ENCODE data around the gene ATP1B1.

Gene ATP1B1

DNA sequence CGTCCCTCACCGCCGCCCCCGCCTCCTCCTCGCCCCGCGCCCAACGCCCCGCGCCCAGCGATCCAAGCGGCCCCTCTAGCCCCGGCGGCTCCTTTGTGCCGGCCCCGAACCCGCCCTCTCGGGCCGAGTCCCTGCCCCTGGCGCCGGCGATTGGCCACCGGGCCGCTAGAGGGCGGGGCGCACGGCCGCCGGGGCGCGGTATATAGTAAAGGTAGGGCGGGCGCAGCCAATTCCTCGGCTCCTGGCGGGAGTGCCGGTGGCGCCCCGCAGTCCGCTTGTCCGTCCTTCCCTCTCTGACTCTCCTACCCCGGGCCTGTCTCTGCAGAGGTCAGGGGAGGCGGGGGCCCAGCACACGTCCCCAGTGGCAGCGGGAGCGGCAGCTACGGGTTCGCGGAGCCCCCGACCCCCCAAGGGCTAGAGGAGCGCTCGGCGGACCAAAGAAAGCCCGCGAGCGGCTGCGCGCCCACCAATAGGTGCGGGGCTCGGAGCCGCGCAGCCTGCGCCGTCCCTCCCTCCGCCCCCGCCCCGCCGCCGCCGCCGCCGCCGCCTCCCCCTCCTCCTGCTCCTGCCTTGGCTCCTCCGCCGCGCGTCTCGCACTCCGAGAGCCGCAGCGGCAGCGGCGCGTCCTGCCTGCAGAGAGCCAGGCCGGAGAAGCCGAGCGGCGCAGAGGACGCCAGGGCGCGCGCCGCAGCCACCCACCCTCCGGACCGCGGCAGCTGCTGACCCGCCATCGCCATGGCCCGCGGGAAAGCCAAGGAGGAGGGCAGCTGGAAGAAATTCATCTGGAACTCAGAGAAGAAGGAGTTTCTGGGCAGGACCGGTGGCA lies at the start of gene ATP1B1:
Gene ATP1B1, plus strand, starts transcription at position 596 of the 826 bp plus-strand sequence. Its CDS starts 140 bp downstream, at position 736.
- peak; percentile 65 to 81 for DNase-seq

DNA sequence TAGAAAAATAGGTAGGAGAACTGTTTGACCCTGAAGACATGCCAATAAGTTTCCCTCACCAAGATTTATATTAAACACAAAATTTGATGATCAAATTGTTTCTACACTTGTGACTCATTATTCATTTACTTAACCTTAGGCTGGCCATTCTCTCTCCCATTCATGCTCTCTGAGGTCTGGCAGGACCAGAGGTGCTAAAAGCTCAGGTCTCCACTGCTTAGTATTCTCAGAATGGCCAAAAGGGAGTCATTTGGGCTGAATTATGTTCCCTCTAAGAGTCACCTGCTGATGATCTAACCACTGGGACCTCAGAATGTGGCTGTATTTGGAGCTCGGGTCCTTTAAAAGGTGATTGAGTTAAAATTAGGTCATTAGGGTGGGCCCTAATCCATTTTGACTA lies 47.1 kb upstream of the ATP1B1 start:
- no peak for DNase-seq

DNA sequence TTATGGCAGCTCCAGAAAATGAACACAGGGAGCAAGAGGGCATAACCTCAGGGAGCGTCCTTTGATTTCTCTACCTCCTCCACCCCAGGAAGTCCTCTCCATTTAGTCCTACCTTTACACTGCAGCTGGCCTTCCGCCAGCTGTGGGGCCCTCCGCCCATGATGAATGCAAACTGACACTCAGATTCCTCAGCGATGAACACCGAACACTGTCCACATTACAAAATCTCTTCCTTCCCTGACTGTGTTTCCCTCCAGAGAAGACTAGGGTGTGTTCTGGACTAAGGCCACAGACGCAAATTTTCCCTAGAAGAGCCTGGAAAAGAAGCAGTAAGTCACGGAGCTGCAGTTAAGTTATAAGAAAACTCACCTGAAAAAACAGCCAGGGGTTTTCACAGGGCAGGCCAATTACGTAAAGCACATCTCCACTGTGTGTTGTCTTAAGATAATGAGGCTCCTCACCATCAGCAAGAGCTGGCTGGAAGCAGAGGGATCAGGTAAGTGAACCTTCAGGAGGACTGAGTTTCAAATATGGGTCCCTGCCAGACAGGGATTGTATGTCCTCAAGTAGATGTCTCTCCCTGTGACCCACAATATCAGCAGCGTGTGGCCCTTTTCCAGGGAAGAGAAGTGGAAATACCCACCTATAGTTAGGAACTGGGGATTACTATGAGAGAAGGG lies 46.3 kb upstream of the ATP1B1 start:
- no peak for DNase-seq

DNA sequence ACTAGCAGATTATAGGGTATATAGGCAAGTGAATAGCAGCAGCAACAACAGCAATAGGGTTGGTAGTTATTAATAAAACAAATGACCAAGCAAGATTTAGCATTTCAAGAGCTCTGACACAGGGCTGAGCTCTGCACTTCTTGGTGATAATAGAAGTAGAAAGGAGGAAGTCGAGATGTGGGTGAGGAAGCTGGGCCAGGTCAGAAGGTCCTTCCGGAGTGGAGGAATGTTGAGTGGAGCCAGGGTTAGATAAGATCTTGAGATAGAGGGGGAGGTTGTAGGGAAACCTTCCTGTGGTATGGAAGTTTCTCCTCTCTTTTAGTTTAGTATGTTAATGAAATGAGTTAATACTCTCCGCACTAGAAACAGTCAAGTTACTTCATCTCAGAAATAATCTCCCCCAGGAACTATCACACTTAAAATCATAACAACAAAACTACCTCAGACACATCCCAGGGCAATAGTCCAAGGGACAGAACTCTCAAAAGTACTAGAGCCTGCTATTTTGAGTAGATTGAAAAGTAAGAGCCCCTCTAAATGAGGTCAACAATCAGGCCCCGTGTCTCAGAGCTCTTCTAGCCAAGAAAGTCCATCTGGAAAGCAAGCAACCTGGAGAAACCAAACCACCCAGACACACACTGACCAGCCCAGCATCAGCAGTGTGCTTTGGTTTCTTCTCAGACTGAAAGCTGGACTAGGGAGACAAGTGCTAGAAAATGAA lies 45.4 kb upstream of the ATP1B1 start:
- DNase-seq = peak; percentile 69 to 82

DNA sequence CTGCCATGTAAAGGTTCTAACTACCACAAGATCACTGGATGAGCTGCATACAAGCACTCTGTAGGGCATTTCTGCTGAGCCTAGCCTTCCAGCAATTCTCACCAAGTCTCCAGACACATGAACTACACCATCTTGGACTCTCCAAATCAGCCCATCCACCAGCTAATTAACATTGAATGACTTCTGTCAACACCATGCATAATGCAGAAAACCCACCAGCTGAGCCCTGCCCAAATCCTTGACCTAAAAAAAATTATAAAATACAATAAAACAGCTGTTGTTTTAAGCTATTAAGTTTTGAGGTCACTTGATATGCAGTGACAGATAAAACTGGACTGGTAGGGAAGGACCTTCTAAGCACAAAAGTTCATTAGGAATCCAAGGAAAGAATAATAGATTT lies 44.3 kb upstream of the ATP1B1 start:
- no peak for DNase-seq

DNA sequence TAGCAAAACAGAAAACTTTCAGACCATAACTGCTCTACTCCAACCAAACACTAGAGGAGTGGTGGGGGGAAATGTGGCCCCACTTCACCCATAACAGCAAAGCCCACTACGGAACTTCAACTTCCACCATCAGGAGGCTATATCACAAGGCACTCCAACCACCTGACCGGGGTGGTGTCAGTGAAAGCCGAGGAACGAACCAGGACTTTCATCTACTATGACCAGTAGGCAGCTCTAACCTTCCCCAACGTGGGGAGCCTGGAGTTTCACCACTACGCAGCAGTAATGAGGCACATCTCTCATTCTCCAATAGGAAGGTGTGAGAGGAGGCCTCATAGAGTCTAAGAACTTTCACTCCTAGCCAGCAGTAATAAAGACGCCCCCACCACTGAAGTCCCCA lies 42.4 kb upstream of the ATP1B1 start:
- DNase-seq = no peak

DNA sequence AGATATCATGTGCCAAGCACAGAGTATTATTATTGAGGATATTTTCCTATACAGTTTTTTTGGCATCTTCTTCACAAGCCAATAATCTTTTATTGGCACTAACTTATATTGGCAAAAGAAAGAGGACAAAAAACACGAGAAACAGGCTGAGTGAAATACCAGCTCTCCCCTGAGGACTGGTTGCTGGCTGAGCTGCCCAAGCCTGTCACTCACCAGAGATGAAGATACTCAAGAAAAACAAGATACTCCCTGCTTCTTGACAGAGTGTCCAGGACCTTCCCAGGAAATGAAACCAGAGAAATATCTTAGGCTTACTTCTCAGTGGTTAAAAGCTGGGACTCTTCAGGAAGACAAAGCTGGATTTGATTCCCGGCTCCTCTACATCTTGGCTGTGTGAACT lies 35.9 kb upstream of the ATP1B1 start:
- DNase-seq = no peak

DNA sequence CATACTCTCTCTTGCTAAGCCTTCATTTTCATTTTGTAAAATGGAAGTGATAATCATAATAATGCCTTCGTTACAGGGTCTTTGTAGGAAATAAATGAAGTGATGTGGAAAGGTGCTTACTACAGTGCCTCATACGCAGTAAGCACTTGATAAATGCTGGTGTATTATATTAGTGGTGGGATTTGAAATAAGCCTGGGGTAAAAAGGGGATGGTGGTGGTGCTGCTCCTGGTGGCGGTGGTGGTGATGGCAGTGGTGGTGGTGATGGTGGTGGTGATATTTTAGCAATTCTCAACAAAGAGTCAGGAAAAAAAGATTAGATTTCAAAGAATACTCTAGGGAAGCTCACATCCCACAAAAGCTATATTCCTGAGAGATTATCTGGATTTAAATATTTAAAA lies 35.5 kb upstream of the ATP1B1 start:
- no peak for DNase-seq

DNA sequence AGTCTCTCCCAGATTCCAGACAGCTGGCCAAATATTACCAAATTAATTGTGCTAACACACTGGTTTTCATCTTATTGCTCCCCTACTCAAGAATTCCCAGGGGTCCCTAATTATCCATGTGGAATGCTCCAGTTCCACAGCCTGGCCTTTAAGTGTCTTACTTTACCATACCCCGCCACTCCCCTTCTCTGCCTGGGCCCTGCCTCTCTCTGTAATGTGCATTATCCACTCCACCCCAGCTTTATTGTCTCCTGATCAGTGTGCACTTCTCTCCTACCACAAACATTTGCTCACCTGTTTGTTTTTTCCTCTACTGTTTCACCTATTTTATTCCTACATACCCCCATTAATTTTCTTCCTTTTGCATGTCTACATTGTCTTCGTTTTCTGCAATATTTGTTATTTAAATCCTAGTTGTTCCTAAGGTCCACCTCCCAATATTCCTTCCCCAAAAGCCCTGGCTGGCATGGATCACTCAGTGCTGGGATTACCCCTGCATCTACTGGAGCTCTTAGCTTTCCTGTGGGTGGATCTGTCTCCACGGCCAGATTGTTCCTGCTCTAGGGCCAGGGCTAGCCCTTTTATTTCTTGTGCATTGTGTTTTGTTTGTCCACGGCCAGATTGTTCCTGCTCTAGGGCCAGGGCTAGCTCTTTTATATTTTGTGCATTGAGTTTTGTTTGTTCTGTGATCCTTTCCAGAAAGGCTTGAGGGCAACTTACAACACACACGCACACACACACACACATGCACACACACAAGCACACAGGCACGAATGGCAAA lies 33.4 kb upstream of the ATP1B1 start:
- DNase-seq = no peak

DNA sequence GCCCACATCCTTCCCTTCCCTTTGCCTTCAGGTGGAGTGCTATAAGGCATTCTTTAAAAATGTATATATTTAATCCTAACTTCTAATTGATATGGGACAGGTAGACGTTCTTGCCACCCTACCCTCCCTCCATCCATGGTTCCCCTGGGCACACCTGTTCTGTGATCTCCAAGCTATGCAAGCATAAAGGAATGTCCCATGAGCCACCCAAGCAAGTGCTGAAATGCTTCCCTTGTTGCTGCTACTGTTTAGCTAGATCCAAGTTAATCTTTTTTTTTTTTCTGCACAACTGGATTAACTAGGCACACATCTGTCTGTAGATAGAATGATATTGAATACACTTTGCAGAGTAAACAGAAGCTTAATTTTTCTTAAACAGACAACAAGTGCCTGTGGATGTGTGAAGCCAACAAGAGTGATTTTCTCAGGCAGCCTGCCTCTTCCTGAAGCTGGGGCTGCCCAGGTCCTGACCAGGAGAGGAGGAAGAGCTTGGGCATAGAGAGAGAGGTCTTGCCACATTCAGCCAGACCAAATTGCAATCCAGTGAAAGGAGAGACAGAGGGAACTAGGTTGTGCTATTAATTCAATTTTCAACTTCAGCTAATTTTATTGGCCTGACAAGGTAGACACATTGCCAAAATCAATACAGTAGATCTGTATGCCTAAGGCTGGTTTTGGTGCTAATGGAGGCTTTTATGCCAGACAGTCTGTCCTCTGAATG lies 28.2 kb upstream of the ATP1B1 start:
- no peak for DNase-seq

DNA sequence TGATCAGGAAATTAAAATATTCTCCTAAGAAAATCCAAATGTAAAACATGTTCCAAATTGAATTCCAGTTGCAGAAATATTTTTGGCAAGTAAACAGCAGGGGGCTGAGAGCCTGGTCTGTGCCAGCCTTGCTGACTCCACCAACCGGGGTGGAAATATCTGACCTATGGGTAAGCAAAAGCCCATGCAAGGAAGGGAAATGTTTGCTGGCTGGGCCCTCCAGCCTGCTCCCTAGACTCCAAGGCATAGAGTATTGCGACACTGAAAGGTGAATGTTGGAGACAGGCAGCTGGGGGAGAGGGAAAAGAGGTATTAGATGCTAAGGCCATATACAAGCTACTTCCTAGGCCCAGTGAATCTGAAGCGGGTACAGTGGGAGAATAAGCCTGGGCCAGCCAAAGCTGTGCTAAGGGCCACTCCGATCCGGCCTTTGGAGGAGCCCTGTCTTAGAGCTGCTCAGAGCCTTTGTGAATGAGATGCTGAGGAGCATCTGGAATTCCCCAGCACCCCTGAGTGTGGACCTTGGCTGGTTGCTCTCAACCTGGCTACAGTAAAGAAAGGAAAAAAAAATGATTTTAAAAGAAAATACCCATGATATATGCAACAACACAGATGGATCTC lies 24.9 kb upstream of the ATP1B1 start:
- DNase-seq = no peak

DNA sequence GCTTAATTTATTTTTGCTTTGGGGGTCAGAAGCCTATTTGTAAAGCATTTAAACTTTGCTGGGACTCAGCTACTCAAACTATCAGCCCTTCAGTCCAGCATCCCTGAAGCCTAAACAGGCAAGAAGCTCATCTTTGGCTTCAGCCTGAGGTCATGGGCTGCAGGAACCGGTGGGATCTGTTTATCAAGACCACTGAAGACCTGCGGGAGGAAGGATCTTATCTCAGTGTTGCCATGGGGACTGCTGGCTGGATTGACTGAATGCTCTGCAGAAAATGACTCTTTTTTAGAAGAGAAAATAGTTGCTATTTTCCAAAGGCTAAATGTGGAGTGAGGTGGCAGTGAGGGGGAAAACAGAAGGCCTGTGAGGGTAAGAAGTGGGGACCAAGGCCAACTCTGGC lies 20.6 kb upstream of the ATP1B1 start:
- no peak for DNase-seq

DNA sequence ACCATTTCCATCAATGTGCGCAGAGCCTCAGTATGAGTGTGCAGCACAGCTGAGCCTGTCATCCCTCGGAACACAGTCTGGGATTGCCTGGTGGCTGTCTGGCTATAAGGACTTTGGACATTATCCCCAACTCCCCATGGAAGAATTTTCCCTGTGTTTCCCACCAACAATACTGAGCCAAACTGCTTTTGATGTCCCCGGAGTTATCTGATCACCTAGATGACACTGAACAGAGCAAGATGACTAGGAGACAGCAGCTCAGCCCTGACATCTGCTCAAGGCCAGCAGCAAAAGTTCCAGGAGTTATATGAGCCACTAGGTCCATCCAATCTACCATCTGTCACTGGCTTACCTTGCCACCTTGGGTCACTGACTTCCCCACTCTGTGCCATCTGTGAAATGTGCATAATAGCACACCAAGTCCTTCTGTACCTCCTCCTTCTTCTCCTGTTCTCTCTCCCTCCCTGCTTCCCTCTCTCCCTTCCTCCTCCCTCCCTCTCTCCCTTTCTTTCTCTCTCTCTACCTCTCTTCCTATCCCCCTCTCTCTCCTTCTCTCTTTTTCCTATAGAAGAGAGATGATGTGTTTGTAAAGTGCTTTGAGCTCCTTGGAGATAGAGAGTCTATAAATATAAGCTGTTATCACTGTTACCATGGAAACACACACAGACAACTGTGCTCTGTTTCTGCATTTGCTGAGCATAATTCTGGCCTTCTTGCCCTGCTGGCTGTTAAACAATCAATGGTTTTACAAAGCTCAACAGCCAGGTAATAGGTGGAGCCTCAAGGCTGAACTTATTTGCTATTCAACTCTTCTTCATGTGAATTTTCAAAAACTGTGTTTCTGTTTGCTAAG lies 19.7 kb upstream of the ATP1B1 start:
- DNase-seq = peak in 1 of 2 experiments; percentile 16

DNA sequence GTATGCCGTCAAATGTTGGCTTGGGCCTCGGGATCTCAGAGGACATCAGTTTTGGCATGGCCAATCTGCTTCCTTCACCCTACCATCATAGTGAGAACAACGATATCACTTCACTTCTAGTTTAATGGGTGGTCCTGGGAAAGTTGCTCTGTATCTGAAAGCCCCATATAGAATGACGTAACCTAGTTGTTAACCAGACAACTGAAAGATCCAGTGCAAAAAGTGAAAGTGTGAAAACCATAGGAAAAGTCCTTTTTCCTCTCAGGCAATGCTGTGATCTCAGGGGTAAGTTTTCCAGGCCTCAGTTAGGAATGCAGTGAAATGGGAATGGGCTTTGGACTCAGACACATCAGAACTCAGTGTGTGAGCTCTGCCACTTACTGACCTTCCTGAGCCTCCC lies 18.6 kb upstream of the ATP1B1 start:
- DNase-seq = no peak

DNA sequence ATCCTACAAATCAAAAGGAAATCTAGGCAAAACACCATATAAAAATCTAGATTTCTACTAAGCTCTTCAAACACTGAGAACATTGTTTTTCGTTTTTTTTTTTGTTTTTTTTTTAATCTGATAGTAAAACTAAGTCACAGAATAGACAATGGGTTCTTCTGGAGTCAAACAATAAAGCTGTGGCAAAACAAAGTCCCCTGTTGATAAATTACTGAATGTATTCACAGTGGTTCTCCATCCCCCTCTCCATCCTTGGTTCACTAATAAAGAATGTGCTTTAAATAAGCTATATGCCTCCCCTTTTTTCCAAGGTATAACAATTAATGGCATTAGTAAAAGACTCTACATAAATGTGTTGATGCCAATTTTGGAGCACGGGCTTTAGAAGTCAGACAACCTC lies 16.7 kb upstream of the ATP1B1 start:
- DNase-seq = no peak

DNA sequence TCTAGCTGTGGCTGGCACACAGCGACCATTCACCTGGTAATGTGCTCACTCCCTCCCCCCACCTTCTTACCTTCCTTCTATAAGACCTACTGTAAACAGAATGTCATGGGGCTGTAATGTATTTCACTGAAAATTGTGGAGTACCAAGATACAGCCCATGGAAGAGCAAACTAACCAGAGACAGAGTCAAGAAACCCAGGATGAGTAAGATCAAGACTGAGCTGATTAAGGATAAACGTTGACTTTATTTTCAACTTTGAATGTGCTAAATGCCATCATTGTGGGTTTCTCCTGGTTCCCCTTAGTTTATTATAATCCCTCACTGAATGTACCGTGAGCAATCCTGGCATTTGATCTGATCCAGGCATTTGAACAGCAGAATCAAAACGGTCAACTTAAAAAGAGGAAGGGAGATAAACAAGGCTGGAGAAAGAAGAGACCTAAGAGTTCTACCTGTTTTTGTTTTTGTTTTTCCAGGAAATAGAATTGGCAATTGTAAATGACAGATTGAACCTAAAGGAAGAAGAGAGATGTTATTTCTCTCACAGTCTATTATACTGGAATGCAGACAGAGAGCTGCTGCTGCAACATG lies 16.1 kb upstream of the ATP1B1 start:
- no peak for DNase-seq

DNA sequence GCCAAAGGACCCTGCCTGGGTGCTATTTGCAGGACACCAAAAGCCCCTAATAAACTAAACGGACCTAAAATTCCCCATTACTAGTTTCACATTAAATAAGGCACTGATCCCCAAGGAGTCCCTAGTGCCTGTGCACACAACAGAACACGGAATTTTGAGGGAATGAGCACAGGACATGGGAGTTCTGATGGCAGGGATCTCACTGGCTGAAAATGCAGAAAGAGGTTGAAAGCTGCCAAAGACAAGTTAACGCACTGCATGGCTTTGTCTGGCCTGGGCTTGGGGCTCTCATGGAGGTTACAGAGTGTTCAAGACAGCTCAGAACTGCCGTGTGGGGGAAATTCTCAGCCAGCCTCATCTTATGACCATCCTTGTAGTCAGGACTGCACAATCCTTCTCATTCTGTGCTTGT lies 15.6 kb upstream of the ATP1B1 start:
- no peak for DNase-seq

DNA sequence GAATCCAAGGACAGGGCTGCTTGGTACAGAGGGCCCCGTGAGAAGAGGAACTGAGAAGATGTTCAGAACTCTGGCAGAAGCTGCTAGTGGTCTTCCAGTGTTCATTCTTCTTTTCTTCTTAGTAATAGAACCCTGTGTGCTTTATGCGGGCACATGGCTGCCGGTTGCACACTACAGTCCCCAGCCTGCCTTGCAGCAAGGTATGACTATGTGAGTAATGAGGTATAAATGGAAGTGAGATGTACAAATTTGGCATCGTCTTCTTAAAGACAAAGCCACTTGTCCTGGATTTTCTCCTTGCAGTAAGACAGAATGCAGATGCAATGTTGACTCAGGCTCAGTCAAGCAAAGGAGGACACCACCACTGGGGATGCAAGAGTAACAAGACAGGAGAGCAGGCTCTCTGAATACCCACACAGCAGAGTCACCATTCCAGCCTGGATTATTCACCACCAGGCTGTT lies 15.0 kb upstream of the ATP1B1 start:
- DNase-seq = no peak

DNA sequence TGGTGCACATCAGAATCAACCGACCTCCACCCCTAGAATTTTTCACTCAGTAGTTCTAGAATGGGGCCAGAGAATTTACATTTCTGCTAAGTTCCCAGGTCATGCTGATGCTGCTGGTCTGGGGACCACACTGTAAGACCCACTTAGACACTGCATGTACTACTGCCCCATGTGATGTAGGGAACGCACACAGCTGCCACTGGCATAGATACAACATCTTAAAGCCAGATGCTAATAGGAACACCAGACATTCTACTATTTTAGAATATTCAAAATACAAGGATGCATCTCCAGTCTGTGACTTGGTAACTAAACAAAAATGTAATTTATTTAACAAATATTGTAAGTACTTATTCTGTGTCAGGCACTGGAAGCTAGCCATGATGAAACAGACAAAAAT lies 14.1 kb upstream of the ATP1B1 start:
- DNase-seq = no peak

DNA sequence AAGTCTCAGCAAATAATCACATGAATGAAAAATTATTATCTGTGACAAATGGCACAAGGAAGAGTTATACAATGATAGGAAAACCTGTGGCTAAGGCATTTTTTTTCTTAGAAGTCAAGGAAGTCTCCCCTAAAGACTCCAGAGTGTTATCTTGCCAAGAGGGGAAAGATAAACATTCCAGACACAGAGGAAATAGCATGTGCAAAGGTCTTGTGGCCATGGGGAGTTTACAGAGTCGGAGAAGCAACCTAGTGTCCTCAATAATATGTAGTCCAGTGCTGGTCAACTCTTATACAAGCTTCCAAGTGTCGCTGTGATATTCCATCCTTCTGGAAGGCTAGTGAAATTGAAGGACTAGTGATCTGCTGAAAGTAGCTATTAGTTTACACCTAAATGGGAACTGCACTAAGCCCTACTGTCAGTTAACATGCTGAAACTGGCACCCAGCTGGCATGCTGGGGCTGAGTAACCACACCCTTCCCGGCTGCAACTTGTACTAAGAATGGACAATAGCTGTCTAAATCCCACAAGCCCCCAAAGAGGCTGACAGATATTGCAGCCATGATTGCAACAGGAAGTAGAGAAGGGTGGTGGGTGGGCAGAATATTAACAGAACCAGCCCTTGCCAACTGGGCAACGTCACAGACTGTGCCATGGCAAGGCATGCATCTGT lies 11.5 kb upstream of the ATP1B1 start:
- DNase-seq = no peak
